Kidney (tissue), 14 donors: ENCODE data around the gene NSRP1. TPM values are rescaled to one million over a fixed set of nuclear protein-coding genes. Genes with fewer than 3 reads are reported as not detected.
"Not testable (repeated sequence)": the region's sequence is repeated elsewhere in the genome, so short reads cannot be mapped to it uniquely, and the experiment has no call there.

ENCODE experiments used
- DNase-seq, 5 donors: peaks; one replicate each; pipeline ENCODE4 v3.0.0-alpha.2; 2013 to 2020
- FAIRE-seq: peaks from 2 replicates; lab custom pipeline; 2012; peaks lifted over from hg19 to GRCh38; lab: Jason Lieb, UNC
- H3K27ac ChIP-seq, 2 donors: one replicate each; pipeline ENCODE4 v1.7.0; 2013; ENCODE audit warnings: low read depth in 2 of 2, low read length in 2 of 2, inconsistent platforms in 1 of 2
- H3K27me3 ChIP-seq: one replicate; pipeline ENCODE4 v1.7.1; 2013; ENCODE audit warnings: low read length, inconsistent platforms; ENCODE audit not compliant: control insufficient read depth, insufficient read depth
- H3K36me3 ChIP-seq, 3 donors: one replicate each; pipeline versions ENCODE4 v1.7.0 to v1.7.1; 2013; ENCODE audit warnings: low read length in 3 of 3, control low read depth in 1 of 3, inconsistent platforms in 1 of 3; ENCODE audit not compliant: insufficient read depth in 3 of 3, control insufficient read depth in 2 of 3
- H3K4me1 ChIP-seq, 3 donors: one replicate each; pipeline versions ENCODE4 v1.7.0 to v1.7.1; 2013; ENCODE audit warnings: low read length in 3 of 3, inconsistent platforms in 1 of 3, low read depth in 1 of 3; ENCODE audit not compliant: control insufficient read depth in 2 of 3, insufficient read depth in 2 of 3
- H3K4me3 ChIP-seq, 3 donors: one replicate each; pipeline versions ENCODE4 v1.7.0 to v1.8.1; 2013; ENCODE audit warnings: low read length in 3 of 3, control low read depth in 1 of 3, inconsistent platforms in 1 of 3
- H3K9ac ChIP-seq, 3 donors: one replicate each; pipeline versions ENCODE4 v1.7.0 to v1.7.1; 2013; ENCODE audit warnings: low read length in 3 of 3, control low read depth in 1 of 3, inconsistent platforms in 1 of 3
- H3K9me3 ChIP-seq, 3 donors: one replicate each; pipeline versions ENCODE4 v1.7.0 to v1.7.1; 2013; ENCODE audit warnings: low read length in 3 of 3, control low read depth in 1 of 3, inconsistent platforms in 1 of 3; ENCODE audit not compliant: control insufficient read depth in 2 of 3, insufficient read depth in 1 of 3
- CTCF ChIP-seq: IDR thresholded peaks from 3 replicates; pipeline ENCODE4 v1.5.1; 2012; ENCODE audit warnings: mild to moderate bottlenecking, moderate library complexity, borderline replicate concordance; ENCODE audit not compliant: insufficient read depth; ENCODE audit errors: extremely low read depth
- intact Hi-C: fragments of 100-400 bp; cut with DNase I; formaldehyde crosslinking; loops from one replicate; pipeline ENCODE4 v1.11.1; 2022
- polyA plus RNA-seq: library from polyadenylated mRNA; stranded (reverse); fragments of 350-450 nt; fragmentation: Illumina TruSeq; extraction: RNeasy Lipid Tissue Mini Kit (QIAGEN cat#74804); gene quantifications from one replicate; pipeline ENCODE4 v1.2.3, GENCODE V29; 2014; ENCODE audit warnings: low read depth, low replicate concordance; ENCODE audit not compliant: insufficient read depth
- total RNA-seq: library from RNA; stranded (reverse); fragmentation: NEBNext Ultra II Directional; extraction: Animal tissue kit (Norgen Biotek cat#: 25700); gene quantifications from one replicate; pipeline ENCODE4 v1.2.1, GENCODE V29; 2021
- donor health status: control.
- donor health status: control.
- donor health status: control.
- donor health status: control.
- donor health status: control.
- donor health status: DM: yes; HTN: yes; CAD: no.
- donor health status: Normal renal cell carcinoma (clear cell type).

Gene NSRP1
- total and polyA plus RNA-seq, 2 donors from 2014 or later, result 17.2 to 40.2 TPM

GRCh38 chr17:30074730-30075129, 41.9 kb upstream of the NSRP1 start:
- TF ChIP-seq CTCF, result no peak
- FAIRE-seq, result no peak
- H3K9ac ChIP-seq, result no peak overlapping the region

GRCh38 chr17:30082773-30083172, 33.8 kb upstream of the NSRP1 start:
- Histone ChIP-seq H3K27me3 (no peaks in the 10 kb centered on the region), H3K4me1 (peaks cover 0 to 2% (median 0%) of the 10 kb centered on the region in 3 donors), H3K9me3 (no peaks in the 10 kb centered on the region), H3K4me3 (no peak overlapping the region), H3K36me3 (no peaks in the 10 kb centered on the region), H3K9ac (no peak overlapping the region), H3K27ac (no peak overlapping the region)
- TF ChIP-seq CTCF, result no peak
- intact Hi-C loops, result no loop called here
- FAIRE-seq, result no peak
- no peak for DNase-seq

More at GRCh38 chr17:30074730-30075129, 41.9 kb upstream of the NSRP1 start:
- no peak for DNase-seq
- Histone ChIP-seq H3K27me3 (no peaks in the 10 kb centered on the region), H3K9me3 (no peaks in the 10 kb centered on the region), H3K4me1 (no peaks in the 10 kb centered on the region), H3K36me3 (no peaks in the 10 kb centered on the region), H3K27ac (no peak overlapping the region), H3K4me3 (no peak overlapping the region)
- intact Hi-C loops, result no loop called here

- FAIRE-seq (no peak), DNase-seq (peak in 4 of 5 donors; percentile 73 to 77 (median 76))
- Histone ChIP-seq H3K9ac (no peak overlapping the region), H3K4me3 (peak overlapping the region in 1 of 3 donors; percentile 16), H3K27me3 (no peaks in the 10 kb centered on the region), H3K9me3 (no peaks in the 10 kb centered on the region), H3K27ac (no peak overlapping the region), H3K4me1 (peaks cover 0 to 2% (median 0%) of the 10 kb centered on the region in 3 donors), H3K36me3 (no peaks in the 10 kb centered on the region)
- no peak for TF ChIP-seq CTCF
- intact Hi-C loops, result no loop called here
These were observed 31.8 kb upstream of the NSRP1 start for GRCh38 chr17:30084788-30085187.

- H3K4me1 ChIP-seq, result peaks cover 0 to 2% (median 0%) of the 10 kb centered on the region in 3 donors
- H3K9ac ChIP-seq, result no peak overlapping the region
- DNase-seq, result no peak
- no peaks in the 10 kb centered on the region for H3K36me3 ChIP-seq
- H3K27me3 ChIP-seq, result no peaks in the 10 kb centered on the region
- H3K9me3 ChIP-seq, result no peaks in the 10 kb centered on the region
- H3K4me3 ChIP-seq, result no peak overlapping the region
- no peak for FAIRE-seq
- intact Hi-C loops, result no loop called here
- H3K27ac ChIP-seq, result no peak overlapping the region
- no peak for TF ChIP-seq CTCF
These were observed 29.7 kb upstream of the NSRP1 start for GRCh38 chr17:30086896-30087295.

GRCh38 chr17:30087431-30087830, 29.2 kb upstream of the NSRP1 start:
- DNase-seq, H3K4me3 ChIP-seq, H3K36me3 ChIP-seq, intact Hi-C loops, H3K4me1 ChIP-seq, FAIRE-seq, H3K27me3 ChIP-seq, H3K9ac ChIP-seq, H3K27ac ChIP-seq, H3K9me3 ChIP-seq: not testable (repeated sequence)
